HepG2 (cell line): ENCODE data around the gene CCL2. TPM values are rescaled to one million over a fixed set of nuclear protein-coding genes. Genes with fewer than 3 reads are reported as not detected.

Experiments
- ATAC-seq: fragments of 200-7000 bp; cut with Tn5 transposase; 3 replicates; pipeline ENCODE4 v1.9.1; 2020; ENCODE audit warnings: mild to moderate bottlenecking, moderate library complexity
- BruUV-seq: library from RNA; stranded (reverse); fragments of 400-500 nt; replicated peaks from 2 replicates; lab custom pipeline; 2021; lab: Mats Ljungman, UMichigan
- CTCF ChIA-PET: fragments of 300-600 bp; formaldehyde crosslinking; extraction: SDS; loops from one replicate; lab custom pipeline; 2021; ENCODE audit warnings: low total read pairs, inconsistent platforms, low intra/inter-chr PET ratio; lab: Yijun Ruan, JAX
- POLR2A ChIA-PET: fragments of 350-600 bp; sonication (Branson Sonifier 250); formaldehyde crosslinking; loops from one replicate; lab custom pipeline; 2020; ENCODE audit warnings: antibody characterized with exemption, inconsistent platforms; lab: Yijun Ruan, JAX
- DNase-seq: peaks from one replicate; pipeline ENCODE4 v3.0.0-alpha.2; 2015; ENCODE audit warnings: low spot score
- FAIRE-seq: peaks from 3 replicates; lab custom pipeline; 2011; peaks lifted over from hg19 to GRCh38; lab: Jason Lieb, UNC
- H2AFZ ChIP-seq: one replicate; pipeline ENCODE4 v1.6.1; 2011; ENCODE audit warnings: low read length, inconsistent platforms
- H3K27ac ChIP-seq: fragments of 300-600 bp; 3 replicates; pipeline ENCODE4 v1.8.0; 2011; ENCODE audit warnings: mixed run types, mild to moderate bottlenecking, mixed read lengths, low read length, inconsistent platforms; ENCODE audit not compliant: insufficient read depth; ENCODE audit errors: extremely low read length
- H3K27me3 ChIP-seq, 2 experiments: fragments of 200-600 bp in 1 of 2; 2 replicates in 1 of 2; 3 replicates in 1 of 2; pipeline versions ENCODE4 v1.6.0 to v1.8.0; 2011; ENCODE audit warnings: low read length in 2 of 2, mild to moderate bottlenecking in 2 of 2, moderate library complexity in 2 of 2, inconsistent platforms in 1 of 2; ENCODE audit not compliant: insufficient read depth in 2 of 2, control insufficient read depth in 1 of 2
- H3K36me3 ChIP-seq, 2 experiments: fragments of 200-600 bp in 1 of 2; replicated peaks in 1 of 2; 2 replicates in 1 of 2; 3 replicates in 1 of 2; pipeline versions ENCODE4 v1.5.1 to v1.8.0; 2011; ENCODE audit warnings: low read length in 2 of 2, inconsistent platforms in 1 of 2; ENCODE audit not compliant: insufficient read depth in 2 of 2, control insufficient read depth in 1 of 2
- H3K4me1 ChIP-seq: 2 replicates; pipeline ENCODE4 v1.5.1; 2012; ENCODE audit warnings: low read length, inconsistent platforms; ENCODE audit not compliant: insufficient read depth
- H3K4me2 ChIP-seq: 2 replicates; pipeline ENCODE4 v1.6.0; 2011; ENCODE audit warnings: low read depth, low read length, inconsistent platforms
- H3K4me3 ChIP-seq, 3 experiments: fragments of 200-600 bp in 1 of 3; sonication (generic), shearing (Covaris generic) in 1 of 3; replicated peaks in 1 of 3; 2 replicates each; pipeline ENCODE4 v1.5.1; 2011 to 2016; ENCODE audit warnings: low read length in 3 of 3, inconsistent platforms in 2 of 3, low read depth in 2 of 3, mild to moderate bottlenecking in 2 of 3, control low read depth in 1 of 3, mixed read lengths in 1 of 3; ENCODE audit not compliant: insufficient read depth in 1 of 3
- H3K79me2 ChIP-seq: one replicate; pipeline ENCODE4 v1.6.1; 2011; ENCODE audit warnings: low read length, inconsistent platforms; ENCODE audit not compliant: insufficient read depth
- H3K9ac ChIP-seq: 2 replicates; pipeline ENCODE4 v1.6.0; 2011; ENCODE audit warnings: mild to moderate bottlenecking, low read depth, low read length, inconsistent platforms; ENCODE audit not compliant: insufficient read depth
- H3K9me3 ChIP-seq: 2 replicates; pipeline ENCODE4 v1.5.1; 2012; ENCODE audit warnings: mild to moderate bottlenecking, low read length
- H4K20me1 ChIP-seq: 2 replicates; pipeline ENCODE4 v1.6.0; 2011; ENCODE audit warnings: inconsistent platforms, mild to moderate bottlenecking, low read length, moderate library complexity; ENCODE audit not compliant: insufficient read depth
- ATAD3A ChIP-seq: sonication (generic); formaldehyde crosslinking; IDR thresholded peaks from 2 replicates; pipeline ENCODE4 v1.4.0; 2020; ENCODE audit warnings: missing genetic modification reagents
- GPN1 ChIP-seq: sonication (generic); formaldehyde crosslinking; IDR thresholded peaks from 2 replicates; pipeline ENCODE4 v1.5.1; 2020; ENCODE audit warnings: missing genetic modification reagents, borderline replicate concordance
- MAZ ChIP-seq, 2 experiments: sonication (generic) in 1 of 2; formaldehyde crosslinking in 1 of 2; IDR thresholded peaks; 2 replicates each; pipeline versions ENCODE4 v1.5.0 to v1.6.1; 2012 to 2020; ENCODE audit warnings: low read depth in 2 of 2, mild to moderate bottlenecking in 2 of 2, borderline replicate concordance in 1 of 2, improper control_type of control experiment in 1 of 2, low read length in 1 of 2, missing genetic modification reagents in 1 of 2, moderate library complexity in 1 of 2
- ZFP41 ChIP-seq: sonication (generic); formaldehyde crosslinking; IDR thresholded peaks from 2 replicates; pipeline ENCODE4 v1.4.0; 2020; ENCODE audit warnings: mild to moderate bottlenecking, missing genetic modification reagents, borderline replicate concordance
- ZNF138 ChIP-seq: sonication (generic); formaldehyde crosslinking; IDR thresholded peaks from 2 replicates; pipeline ENCODE4 v1.5.0; 2020; ENCODE audit warnings: mild to moderate bottlenecking, low read depth, missing genetic modification reagents
- ZNF772 ChIP-seq: sonication (generic); formaldehyde crosslinking; IDR thresholded peaks from 2 replicates; pipeline ENCODE4 v1.5.0; 2020; ENCODE audit warnings: mild to moderate bottlenecking, missing genetic modification reagents
- WGBS: methylation state at CpG from one replicate; pipeline ENCODE4 v1.1.6; 2017; ENCODE audit warnings: low lambda C conversion rate; 5-methylcytosine and 5-hydroxymethylcytosine counted together
- in situ Hi-C: cut with HindIII; loops from 2 replicates; pipeline ENCODE4 v1.10.0; 2017; ENCODE audit warnings: low pct_unique_long_range_greater_than_20kb; ENCODE audit not compliant: extremely low pct_ligation_motif_present
- intact Hi-C: fragments of 100-400 bp; cut with micrococcal nuclease; formaldehyde crosslinking; loops from one replicate; pipeline ENCODE4 v1.10.0; 2022; ENCODE audit not compliant: unreplicated experiment
- polyA plus RNA-seq, 8 experiments: library from polyadenylated mRNA; depleted of rRNA in 3 of 8; stranded (reverse) in 7 of 8; unstranded in 1 of 8; fragments of >200 nt; fragmentation: Illumina TruSeq in 4 of 8; extraction: Trizol in 4 of 8; gene quantifications; 2 replicates each; pipeline versions ENCODE4 v1.2.1 to v1.2.3, GENCODE V29; 2011 to 2016; ENCODE audit warnings: low read depth in 4 of 8, missing spikeins in 1 of 8, mixed read lengths in 1 of 8; ENCODE audit not compliant: insufficient read depth in 1 of 8
- total RNA-seq, 5 experiments: library from RNA; depleted of rRNA; stranded (reverse); fragments of >200 nt; fragmentation: Illumina TruSeq; extraction: Trizol; gene quantifications; 2 replicates each; pipeline ENCODE4 v1.2.3, GENCODE V29; 2016; ENCODE audit warnings: low read depth in 1 of 5
- TF ChIP-seq, protein P1 (sequence below): sonication (generic); formaldehyde crosslinking; IDR thresholded peaks from 2 replicates; pipeline ENCODE4 v1.5.0; 2020; ENCODE audit warnings: mild to moderate bottlenecking, low read depth, missing genetic modification reagents, borderline replicate concordance
- TF ChIP-seq, protein P2 (sequence below): sonication (generic); formaldehyde crosslinking; IDR thresholded peaks from 2 replicates; pipeline ENCODE4 v1.4.0; 2020; ENCODE audit warnings: missing genetic modification reagents
- TF ChIP-seq, protein P3 (sequence below), 2 experiments: sonication (generic) in 1 of 2; formaldehyde crosslinking in 1 of 2; IDR thresholded peaks; 2 replicates each; pipeline versions ENCODE4 v1.6.1 to v1.9.0; 2014 to 2022; ENCODE audit warnings: antibody characterized with exemption in 1 of 2, borderline replicate concordance in 1 of 2, inconsistent platforms in 1 of 2, low read depth in 1 of 2, missing genetic modification reagents in 1 of 2
- TF ChIP-seq, protein P4 (sequence below): IDR thresholded peaks from 2 replicates; pipeline ENCODE4 v1.6.1; 2016

CCL2 gene
- total and polyA plus RNA-seq, 2 of the 13 experiments (the other 11 are each of a cell fraction or from before 2014, with no cell fraction given): not detected

DNA sequence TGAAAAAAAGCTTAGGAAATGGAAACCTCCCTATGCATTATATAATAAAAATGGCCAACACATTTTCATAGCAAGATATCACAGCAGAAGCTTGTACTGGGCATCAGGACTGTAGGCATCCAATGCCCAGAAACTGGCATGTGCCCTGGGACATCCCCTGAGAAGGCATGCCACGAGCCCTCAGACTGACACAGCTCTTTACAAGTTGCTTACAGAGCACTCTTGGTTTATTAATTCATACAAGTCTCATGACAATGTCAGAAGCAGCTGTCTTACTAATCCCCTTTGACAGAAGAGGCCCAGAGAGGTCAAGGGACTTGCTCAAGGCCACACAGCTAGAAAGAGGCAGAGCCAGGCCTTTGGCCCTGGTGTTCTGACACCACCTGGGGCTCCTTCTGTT is 5.6 kb upstream of the CCL2 start (continued):
- TF ChIP-seq MAZ (IDR thresholded peaks at IDR 0.05; ENCODE audit: borderline replicate concordance, low read depth, low read length) (no peak), MAZ (CRISPR knock-in tag; IDR thresholded peaks at IDR 0.05; ENCODE audit: low read depth) (no peak), ZNF772 (CRISPR knock-in tag) (no peak)
- TF ChIP-seq, protein P1, sequence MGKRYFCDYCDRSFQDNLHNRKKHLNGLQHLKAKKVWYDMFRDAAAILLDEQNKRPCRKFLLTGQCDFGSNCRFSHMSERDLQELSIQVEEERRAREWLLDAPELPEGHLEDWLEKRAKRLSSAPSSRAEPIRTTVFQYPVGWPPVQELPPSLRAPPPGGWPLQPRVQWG (CRISPR knock-in tag): no peak

DNA sequence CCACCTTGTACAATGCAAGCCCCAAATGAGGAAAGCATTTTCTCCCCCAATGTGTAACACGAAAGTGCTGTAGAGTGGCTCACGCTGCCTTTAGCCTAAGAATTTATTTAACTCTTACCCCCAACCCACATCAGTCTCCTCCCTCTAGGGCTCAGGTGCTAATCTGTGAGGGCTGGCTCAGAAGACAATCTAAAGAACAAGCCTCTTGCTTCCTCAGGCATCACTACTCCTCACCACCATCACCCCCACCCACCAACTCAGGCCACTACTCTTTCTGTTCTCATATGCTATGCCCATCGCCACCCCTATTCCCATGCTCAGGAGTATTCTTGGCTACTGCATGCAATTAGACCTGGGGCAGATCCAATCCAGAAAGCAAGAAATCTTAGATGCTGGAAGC is 3.9 kb upstream of the CCL2 start:
- no peak overlapping the region for H3K9ac ChIP-seq
- no peaks in the 10 kb centered on the region for H3K4me1 ChIP-seq
- no peaks in the 10 kb centered on the region for H3K27me3 ChIP-seq
- H3K36me3 ChIP-seq: no peaks in the 10 kb centered on the region
- FAIRE-seq: no peak
- POLR2A ChIA-PET: no interaction called here
- no peaks in the 10 kb centered on the region for H3K9me3 ChIP-seq
- no peaks in the 10 kb centered on the region for H3K79me2 ChIP-seq
- in situ Hi-C loops (no loop called here), intact Hi-C loops (no loop called here)
- no peak overlapping the region for H2AFZ ChIP-seq
- no TSS peak for BruUV-seq
- ATAC-seq: no peak
- no peak overlapping the region for H3K27ac ChIP-seq
- 68% methylated on average over 3 of the region's 3 CpGs for WGBS
- CTCF ChIA-PET: no interaction called here
- H3K4me2 ChIP-seq: no peak overlapping the region
- no peaks in the 10 kb centered on the region for H4K20me1 ChIP-seq
- no peak for DNase-seq
- no peak overlapping the region for H3K4me3 ChIP-seq
- TF ChIP-seq ZNF138: no peak
- TF ChIP-seq, protein P2, sequence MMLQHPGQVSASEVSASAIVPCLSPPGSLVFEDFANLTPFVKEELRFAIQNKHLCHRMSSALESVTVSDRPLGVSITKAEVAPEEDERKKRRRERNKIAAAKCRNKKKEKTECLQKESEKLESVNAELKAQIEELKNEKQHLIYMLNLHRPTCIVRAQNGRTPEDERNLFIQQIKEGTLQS: no peak
- TF ChIP-seq ZFP41 (CRISPR knock-in tag): no peak
- TF ChIP-seq, protein P3, sequence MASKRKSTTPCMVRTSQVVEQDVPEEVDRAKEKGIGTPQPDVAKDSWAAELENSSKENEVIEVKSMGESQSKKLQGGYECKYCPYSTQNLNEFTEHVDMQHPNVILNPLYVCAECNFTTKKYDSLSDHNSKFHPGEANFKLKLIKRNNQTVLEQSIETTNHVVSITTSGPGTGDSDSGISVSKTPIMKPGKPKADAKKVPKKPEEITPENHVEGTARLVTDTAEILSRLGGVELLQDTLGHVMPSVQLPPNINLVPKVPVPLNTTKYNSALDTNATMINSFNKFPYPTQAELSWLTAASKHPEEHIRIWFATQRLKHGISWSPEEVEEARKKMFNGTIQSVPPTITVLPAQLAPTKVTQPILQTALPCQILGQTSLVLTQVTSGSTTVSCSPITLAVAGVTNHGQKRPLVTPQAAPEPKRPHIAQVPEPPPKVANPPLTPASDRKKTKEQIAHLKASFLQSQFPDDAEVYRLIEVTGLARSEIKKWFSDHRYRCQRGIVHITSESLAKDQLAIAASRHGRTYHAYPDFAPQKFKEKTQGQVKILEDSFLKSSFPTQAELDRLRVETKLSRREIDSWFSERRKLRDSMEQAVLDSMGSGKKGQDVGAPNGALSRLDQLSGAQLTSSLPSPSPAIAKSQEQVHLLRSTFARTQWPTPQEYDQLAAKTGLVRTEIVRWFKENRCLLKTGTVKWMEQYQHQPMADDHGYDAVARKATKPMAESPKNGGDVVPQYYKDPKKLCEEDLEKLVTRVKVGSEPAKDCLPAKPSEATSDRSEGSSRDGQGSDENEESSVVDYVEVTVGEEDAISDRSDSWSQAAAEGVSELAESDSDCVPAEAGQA (IDR thresholded peaks at IDR 0.05; ENCODE audit: low read depth): no peak
- TF ChIP-seq, protein P3 (CRISPR knock-in tag; IDR thresholded peaks at IDR 0.05; ENCODE audit: borderline replicate concordance): no peak
- no peak for TF ChIP-seq GPN1 (CRISPR knock-in tag)
- TF ChIP-seq, protein P4, sequence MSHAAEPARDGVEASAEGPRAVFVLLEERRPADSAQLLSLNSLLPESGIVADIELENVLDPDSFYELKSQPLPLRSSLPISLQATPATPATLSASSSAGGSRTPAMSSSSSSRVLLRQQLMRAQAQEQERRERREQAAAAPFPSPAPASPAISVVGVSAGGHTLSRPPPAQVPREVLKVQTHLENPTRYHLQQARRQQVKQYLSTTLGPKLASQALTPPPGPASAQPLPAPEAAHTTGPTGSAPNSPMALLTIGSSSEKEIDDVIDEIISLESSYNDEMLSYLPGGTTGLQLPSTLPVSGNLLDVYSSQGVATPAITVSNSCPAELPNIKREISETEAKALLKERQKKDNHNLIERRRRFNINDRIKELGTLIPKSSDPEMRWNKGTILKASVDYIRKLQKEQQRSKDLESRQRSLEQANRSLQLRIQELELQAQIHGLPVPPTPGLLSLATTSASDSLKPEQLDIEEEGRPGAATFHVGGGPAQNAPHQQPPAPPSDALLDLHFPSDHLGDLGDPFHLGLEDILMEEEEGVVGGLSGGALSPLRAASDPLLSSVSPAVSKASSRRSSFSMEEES (CRISPR knock-in tag): no peak
- no peak for TF ChIP-seq ATAD3A (CRISPR knock-in tag)
